OCI-M1 (cell line): ENCODE data around the gene NAALADL2.
"Not testable (repeated sequence)": the region's sequence is repeated elsewhere in the genome, so short reads cannot be mapped to it uniquely, and the experiment has no call there.

ENCODE experiments used
- DNase-seq: peaks from one replicate; lab custom pipeline; 2025; lab: John Stamatoyannopoulos, UW

Gene NAALADL2

DNA sequence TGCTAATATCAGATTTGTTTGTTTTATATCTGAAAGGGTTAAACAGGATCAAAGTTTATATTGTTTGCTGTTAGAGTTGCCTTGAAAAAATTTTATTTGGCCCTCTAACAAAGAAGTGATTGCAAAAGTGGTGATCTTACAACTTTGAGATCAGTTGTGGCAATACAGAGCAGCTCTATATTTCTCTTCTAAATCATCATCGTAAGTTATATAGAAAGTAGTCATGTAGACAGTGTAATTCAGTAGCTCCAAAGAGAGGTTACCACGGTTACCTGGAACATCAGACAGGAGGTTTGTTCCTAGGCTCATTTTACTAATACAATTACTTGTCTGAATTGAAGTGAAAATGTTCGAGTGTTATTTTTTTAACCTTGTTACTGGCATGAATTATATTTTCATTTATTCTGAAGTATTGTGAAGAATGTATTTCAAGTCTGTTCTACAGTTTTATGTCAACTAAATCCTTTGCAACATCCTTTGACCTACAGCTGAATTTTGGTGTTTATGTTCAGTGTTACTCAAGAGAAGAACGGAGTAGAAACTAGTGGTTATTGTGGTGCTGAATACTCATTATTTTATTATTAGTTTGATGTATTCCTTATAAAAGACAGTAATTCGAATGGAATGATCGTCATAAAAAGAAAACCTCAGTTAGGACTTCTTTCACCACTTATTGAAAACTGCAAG lies 214.2 kb downstream of the NAALADL2 start:
- no peak for DNase-seq

DNA sequence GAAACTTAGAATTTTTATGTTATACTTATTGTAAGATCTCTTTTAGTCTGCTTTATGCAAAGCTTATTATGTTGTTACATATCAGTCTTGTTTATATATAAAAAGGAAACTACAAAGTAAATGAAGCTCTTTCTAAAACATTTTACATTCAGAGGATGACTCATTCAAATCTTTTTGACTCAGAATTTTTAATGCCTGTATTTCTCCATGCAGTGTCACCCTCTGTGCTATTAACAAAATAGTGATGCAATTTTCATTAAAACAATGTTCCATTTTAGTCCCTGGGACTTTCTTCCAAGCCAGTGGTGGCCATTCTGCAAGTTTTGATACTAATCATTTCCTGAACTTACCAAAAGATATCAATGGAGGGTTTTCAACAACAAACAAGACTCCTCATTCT lies 216.1 kb downstream of the NAALADL2 start:
- no peak for DNase-seq

DNA sequence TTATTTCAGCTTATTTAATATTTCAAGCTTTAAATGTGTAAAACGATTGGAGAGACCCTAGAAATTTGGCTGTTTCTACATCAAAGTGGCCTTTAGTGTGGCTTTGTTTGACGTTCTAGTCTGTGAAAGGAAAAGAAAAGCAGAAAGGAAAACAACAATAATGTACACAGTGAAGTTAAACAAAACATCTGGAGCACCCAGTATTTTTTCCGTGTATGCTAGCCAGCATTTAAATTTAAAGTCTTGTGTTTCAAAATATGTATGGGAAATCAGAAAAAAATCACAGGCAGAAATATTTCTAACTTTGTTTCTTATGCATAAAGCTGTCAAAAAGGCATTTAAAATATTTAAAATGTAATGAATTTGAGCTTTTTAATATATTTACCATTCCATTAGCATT lies 218.1 kb downstream of the NAALADL2 start:
- DNase-seq: no peak

DNA sequence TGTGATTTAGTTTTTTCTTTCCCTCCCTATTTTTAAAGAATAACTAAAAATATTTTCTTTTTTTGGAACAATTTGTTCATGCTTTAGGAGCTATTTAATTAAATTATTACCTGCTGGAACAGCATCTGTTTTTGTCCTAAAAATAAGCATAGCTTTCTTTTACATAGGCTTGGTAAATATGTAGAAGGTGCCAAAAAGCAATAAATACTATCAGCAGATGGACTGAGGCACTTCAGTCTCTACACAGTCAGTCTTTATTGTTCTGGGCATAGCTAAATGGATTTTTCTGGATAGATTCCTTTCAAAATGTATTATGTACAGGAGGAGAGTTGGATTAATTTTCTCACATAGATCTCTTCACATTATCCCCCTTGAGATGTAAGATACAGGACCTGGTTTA lies 223.5 kb downstream of the NAALADL2 start:
- DNase-seq: no peak

DNA sequence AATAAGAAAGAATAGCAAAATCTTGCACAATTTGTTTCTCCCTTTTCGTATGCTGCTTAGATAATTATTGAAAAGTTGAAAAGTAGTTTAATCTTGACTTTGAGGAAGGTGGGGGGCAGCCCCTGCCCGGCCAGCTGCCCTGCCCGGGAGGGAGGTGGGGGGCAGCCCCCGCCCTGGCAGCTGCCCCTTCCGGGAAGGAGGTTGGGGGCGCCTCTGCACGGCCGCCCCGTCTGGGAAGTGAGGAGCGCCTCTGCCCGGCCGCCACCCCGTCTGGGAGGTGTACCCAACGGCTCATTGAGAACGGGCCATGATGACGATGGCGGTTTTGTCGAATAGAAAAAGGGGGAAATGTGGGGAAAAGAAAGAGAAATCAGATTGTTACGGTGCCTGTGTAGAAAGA lies 228.0 kb downstream of the NAALADL2 start:
- DNase-seq: not testable (repeated sequence)

DNA sequence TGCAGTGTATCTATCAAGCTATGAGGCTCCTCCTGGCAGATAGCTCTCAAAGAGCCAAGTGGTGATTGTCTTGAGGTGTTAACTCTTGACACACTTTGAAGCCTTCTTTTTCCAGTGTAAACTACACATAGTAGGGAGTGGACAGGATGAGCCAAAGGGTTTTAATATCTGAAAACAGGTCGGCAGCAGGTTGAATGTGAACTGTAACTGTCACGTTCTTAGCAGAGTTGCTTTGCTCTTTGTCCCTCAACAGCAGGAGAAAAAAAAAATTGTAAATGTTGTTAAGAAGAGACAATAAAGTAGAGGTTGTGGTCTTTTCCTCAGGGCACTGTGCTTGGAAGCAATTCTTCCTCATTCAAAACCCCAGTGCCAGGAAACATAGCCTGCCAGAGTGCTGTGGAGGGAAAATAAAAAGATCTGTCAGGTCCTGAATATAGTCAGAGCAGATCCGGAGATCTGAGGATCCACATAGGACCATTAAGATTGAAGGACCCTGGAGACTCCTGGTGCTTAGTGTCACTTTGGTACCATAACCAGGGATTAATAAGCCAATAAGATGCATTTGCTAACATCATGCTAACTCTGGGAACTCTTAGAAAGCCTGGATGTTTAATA lies 229.7 kb downstream of the NAALADL2 start:
- no peak for DNase-seq

DNA sequence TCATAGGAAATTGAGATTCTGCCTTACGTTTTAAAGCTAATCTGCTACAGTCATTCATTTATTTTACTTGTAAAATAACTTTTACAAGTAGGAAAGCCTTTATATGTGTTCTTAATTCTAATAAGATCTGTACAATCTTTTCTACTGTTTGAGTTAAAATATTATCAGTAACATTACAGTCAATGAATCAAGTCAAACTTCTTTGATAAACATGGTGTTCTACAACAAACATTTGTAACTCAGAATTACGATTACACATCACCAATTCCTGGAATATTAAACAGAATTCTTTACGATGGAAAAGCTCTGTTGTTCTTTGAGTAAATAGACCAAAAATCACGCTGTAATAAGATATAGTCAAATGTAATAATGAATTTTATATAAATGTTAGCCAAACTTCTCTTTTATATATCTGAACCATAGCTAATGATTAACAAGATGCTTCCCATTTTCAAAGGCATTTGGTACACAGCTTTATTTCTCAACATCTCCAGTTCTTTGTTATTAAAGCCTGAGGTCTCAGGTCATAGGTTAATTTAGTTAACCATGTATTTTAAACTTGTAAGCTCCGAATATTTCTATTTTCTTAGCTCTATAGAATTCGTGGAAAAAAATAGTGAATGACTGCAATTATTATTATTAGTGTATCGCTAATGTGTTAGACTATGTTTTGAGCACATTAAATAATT lies 232.4 kb downstream of the NAALADL2 start:
- DNase-seq: no peak

DNA sequence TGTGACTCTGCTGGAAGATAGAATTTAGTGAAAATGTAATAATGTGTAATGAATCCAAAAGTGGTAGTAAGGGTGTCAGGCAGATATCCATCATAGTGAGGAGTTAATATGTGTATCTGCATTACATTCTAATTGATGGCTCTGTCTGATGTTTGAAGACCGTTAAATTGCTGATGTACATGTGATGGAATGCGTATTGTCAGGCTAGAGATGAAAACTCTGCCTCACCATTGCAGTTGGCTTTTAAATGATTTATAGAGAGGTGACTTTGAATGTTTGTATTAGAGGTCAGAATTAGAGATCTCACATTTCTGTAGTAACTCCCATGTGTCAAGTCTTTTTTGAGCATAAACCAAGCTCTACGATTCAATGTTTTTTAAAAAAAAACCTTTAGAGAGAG lies 234.6 kb downstream of the NAALADL2 start:
- no peak for DNase-seq

DNA sequence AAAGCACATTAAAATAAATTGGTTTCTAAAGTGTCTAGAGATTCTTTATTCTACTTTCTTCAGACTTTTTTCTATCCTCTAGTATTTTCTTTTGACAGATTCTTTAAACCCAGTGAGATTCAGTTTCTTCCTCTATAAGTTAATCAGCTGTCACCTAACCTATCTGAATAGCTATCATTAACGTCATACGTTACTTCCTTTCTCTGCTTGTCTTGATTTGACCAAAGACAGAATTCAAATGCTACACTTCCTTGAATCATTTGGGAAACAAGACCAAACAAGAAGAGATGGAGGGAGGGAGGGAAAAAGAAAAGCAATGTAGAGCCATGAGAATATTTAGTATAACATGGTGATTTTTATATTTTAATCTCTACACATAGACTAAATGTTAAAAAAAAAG lies 235.2 kb downstream of the NAALADL2 start:
- no peak for DNase-seq

DNA sequence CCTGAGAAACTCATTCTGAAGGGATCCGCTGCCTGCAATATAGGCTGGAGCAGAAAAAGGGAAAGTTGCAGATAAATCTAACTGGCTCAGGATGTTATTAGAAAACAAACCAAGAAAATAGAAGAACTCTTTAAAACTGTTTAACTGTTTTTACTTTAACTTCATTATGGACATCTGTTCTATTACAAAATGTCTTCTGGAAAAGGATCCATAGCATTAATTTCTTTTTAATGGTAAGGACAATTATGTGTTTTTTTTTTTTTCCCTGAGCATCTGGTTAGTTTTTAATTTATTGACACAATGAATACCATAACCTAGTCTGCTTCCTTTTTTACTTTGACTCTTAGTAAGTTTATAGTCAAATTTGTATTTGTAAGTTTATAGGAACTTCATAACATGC lies 239.5 kb downstream of the NAALADL2 start:
- DNase-seq: no peak

DNA sequence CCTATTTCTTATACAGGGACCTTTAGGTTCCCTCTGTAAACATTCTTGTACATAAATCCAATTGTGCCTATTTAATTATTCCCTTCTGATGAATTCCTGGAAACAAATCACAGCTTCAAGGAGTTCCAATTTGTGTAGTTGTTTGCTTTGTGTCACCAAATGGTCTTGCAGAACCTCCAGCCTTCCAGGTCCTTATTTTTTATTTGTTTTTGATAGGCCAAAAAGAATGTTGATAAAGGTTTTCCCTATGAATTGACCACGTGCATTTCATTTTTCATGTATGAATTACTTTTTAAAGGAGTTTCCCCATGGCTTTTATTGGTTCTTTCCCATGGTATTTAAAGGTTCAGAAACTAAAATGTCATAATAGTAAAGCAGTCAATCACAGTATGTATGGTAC lies 243.0 kb downstream of the NAALADL2 start:
- DNase-seq: no peak

DNA sequence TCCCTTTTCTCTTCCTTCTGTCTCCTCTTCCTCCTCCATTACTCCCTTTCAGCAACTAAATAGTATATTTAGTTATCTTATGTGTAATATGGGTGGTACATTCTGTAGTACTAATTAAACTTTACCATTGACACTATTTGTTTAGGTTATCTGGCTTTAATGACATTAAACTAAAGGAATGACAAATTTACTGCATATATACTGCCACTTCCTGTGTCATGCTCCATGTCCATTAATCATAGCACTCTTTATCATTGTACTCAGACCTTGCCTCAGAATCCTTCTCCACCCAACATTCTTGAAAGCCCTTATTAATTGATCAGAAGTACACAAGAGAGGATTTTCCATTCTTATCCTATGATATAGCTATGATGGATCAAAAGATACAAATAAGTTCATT lies 244.2 kb downstream of the NAALADL2 start:
- DNase-seq: no peak

DNA sequence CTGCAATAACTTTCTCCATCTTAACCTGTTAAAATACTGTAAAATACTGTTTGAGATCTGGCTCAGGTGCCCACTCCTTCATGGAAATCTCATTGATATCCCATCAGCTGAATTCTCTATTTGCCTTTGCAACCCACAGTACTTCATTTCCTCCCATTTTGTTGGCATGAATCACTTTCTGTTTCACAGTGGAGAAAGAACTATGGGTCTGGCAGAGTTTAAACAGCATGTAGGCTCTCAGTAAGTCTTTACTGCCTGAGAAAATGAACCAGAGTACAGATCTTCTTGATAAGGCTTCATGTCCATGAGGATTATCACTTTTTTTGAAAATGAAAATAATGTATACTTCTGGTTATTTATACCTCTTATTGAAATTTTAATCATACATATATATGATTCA lies 245.9 kb downstream of the NAALADL2 start:
- DNase-seq: no peak

DNA sequence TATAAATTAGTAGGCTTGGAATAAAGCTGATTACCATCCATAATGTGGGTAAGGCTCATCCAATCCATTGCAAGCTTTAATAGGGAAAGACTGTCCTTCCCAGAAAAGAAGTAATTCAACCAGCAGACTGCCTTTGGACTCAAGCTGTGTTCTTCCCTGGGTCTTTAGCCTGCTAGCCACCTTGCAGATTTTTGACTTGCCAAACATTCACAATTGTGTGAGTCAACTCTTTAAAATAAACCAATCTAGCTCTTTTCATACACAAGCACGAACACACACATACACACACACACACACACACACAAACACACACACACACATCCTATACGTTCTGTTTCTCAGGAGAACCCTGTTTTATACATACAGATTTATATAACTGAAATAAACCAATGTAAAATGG lies 248.1 kb downstream of the NAALADL2 start:
- no peak for DNase-seq

DNA sequence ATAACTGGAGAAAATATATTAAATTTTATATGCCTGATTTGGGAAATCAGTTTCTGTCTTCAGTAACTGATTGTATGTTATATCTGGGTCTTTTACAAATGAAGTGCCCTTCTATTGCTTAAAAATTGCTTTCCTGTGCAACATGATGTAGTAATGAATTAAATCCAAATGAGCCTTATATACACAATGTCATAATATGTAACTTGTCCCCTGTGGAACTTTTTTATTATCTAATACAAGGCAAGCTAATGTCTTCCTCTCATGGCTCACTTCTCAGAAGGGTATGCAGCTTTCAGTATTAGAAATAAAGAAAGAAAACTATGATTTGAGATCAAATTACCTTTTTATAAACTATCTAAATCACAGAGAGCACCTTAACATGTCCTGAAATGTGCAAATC lies 248.9 kb downstream of the NAALADL2 start:
- no peak for DNase-seq

DNA sequence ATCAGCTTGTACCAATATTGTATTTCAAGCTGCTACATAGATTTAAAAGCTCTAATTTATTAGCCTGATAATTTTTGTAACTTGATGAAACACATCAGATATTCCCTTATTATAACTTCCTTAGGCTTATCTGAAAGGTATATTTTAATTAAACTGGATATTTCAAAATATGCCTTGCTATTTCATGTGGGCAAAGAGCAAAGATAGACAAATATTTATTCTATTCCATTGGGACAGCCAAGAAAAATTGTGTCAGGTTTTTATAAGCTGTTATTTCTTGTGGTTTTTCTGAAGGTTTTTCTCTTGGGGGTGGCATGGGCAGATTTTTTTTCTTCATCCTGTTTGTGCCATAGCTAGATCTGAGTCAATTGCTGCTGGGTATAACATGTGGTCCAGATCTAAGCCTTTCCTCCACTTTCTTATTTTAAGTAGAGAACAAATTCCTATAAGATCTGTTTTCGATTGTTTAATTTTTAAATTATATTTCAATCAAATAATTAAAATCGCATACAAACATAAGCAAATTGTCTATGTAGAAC lies 249.5 kb downstream of the NAALADL2 start:
- DNase-seq: no peak

DNA sequence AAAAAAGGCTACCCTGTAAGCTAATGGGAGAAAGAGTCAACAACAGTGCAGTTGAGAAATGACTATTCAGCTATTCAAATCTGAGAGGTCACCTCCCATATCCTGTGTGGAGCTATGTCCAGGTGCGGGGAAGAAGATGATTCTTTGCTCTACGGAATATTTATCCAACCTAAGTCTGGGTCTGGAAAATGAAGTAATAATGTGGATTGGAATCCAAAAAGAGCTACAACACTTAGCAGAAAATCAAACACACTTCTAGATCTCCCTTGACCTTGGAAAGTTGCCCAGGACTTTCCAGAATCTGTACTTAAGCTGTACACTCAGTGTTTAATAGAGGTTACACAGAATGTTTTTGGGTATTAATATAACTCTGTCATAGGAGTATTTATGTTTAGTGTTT lies 251.9 kb downstream of the NAALADL2 start:
- DNase-seq: no peak

DNA sequence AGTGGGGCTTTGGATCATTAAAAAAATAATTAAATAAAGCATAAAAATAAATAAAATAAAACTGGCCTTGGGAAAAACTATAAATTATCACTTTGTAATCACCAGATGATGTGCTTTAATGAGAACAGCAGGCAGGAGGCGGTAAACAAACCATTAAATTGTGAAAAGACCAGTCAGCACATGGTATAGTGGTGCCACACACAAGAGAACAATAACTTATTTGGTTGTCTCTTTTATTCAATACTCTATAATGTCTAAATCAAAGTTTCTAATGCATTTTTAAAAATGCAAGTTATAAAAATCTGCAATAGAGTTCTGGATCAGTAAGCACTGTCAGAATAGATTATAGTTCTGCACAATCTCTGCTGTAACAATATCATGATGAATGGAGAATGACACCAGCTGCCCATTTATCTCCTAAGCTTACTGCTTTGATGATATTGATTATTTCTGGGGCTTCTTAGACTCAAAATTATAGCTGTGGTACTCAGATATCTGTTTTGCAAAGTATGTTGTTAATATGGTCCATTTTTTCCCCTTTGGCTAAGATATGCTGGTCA lies 259.3 kb downstream of the NAALADL2 start:
- DNase-seq: no peak

DNA sequence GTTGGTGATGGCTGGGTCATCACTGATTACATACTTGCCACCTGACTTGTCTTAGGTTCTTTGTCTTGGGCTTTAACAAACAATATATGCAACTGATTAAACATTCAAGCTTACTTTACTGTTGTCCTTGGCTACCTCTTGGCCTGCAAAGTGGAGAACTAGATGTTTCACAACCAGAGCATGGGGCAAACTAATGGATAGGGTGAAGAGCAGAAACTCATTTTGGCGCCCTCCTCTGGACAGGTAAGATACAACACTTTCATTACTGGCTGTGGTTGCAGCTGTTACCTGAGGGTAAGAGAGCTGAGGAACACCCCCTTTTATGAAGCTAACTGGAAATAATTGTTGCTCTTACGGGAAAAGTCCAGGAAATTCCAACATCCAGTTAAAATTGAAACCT lies 262.1 kb downstream of the NAALADL2 start:
- no peak for DNase-seq

DNA sequence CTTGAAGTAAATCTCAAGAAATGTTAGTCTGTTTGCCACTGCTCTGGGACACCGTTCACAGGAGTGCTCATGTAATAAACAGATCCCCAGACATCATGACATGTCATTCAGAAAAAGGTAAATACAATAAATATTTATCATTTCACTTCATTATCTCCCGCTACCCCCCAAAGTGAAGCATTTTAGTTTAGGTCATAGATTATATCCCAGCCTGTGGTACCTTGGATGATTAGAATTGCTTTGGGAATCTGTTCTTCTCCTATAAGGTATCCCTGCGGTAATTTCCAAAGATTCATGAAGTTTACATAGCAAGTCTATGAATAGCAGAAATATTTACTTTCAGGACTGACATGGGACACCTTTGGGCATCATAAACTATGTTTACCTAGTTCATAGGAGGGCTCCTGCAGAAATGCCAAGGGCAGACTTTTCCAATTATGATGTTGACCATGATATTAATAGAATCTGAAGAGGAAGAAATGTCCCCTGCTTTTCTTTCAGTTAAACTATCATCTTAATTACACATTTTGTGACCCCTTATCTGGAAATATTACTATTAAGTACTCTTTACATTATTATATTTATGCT lies 268.0 kb downstream of the NAALADL2 start:
- DNase-seq: no peak

DNA sequence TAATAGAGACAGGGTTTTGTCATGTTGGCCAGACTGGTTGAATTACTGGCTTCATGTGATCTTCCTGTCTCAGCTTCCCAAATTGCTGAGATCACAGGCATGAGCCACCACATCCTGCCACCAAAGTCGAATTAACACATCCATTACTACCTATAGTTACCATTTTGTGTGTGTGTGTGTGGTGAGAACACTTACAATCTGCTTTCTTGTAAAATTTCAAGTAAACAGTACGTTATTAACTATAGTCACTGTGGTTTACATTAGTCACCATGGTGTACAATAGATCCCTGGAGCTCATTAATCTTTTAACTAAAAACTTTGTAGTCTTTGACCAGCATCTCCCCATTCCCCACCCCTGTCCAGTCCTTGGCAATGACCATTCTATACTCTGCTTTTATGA lies 270.0 kb downstream of the NAALADL2 start:
- DNase-seq: no peak

DNA sequence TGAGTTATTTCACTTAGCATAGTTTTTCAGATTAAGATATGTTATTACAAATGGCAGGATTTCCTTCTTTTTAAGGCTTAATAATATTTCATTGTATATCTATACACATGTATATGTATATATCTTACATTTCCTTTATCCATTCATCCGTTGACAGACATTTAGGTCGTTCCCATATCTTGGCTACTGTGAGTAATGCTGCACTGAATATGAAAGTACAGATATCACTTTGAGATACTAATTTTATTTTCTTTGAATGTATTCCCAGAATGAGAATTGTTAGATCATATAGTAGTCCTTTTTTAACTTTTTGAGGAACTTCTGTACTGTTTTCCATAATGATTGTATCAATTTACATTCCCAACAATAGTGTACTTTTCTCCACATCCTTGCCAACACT lies 270.4 kb downstream of the NAALADL2 start:
- no peak for DNase-seq

DNA sequence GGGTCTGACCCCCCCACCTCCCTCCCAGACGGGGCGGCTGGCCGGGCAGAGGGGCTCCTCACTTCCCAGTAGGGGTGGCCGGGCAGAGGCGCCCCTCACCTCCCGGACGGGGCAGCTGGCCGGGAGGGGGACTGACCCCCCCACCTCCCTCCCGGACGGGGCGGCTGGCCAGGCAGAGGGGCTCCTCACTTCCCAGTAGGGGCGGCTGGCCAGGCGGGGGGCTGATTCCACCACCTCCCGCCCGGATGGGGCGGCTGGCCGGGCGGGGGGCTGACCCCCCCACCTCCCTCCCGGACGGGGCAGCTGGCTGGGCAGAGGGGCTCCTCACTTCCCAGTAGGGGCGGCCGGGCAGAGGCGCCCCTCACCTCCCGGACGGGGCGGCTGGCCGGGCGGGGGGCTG lies 272.7 kb downstream of the NAALADL2 start:
- DNase-seq: not testable (repeated sequence)
